GM21529 (cell line): ENCODE results near the gene ZBTB9.

Experiments used
- ATAC-seq: cut with Tn5 transposase; IDR thresholded peaks from one replicate; pipeline ENCODE4 v1.9.1; 2021; ENCODE audit not compliant: unreplicated experiment

ZBTB9 gene

DNA sequence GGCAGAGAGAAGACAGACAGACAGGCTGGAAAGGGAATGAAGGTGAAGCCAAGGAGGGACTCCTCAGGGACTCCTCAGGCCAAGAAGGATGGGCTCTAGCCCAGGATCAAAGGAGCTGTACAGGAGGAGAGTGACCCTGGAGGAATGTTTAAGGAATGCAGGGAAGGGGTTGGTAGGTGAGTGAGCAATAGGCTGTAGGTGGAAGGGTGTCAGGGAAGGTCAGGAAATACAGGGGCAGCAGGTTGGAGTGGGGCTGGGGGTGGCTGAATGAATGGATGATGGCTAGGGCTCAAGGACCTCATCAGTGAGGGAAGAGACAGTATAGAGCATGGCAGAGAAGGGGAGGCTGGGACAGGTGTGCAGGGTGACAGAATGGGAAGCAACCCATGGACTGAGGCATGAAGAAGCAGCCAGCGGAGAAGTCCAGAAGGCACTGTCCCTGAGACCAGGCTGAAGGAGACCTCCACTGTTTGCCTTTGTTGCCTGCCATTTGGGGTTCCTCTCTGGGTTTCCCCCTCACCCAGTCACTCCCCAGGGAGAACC is 21.3 kb upstream of the ZBTB9 start:
- no peak for ATAC-seq

DNA sequence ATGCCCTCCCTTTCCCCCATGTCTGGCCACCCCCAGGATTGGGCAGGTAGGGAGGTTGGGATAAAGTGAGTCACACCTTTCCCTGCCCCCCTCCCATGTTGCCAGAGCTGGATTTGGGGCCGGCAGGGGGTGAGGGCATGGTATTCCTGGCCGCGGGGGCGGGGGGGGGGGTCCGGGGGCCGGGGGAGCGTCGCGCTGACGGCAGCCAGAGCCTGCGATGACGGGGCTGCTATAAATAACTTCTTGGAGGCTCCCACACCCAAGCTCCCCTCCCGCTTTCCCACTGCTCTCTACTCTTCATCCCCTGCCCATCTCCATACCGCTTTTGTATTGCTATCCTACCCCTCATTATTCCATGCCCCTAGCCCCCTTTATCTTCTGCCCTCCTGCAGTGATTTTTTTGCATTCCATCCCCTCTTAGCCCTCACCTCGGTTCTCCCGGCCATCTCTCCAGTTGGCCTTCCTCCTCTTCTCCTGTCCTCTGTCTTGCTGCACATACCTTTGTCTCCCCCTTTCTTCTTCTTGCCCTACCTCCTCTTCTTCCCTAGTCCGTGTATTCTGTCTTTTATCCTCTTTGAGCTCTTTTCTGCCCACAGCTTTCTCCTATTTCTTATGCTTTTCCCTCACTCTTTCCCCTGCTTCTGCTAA is 20.7 kb upstream of the ZBTB9 start:
- ATAC-seq, result no peak

DNA sequence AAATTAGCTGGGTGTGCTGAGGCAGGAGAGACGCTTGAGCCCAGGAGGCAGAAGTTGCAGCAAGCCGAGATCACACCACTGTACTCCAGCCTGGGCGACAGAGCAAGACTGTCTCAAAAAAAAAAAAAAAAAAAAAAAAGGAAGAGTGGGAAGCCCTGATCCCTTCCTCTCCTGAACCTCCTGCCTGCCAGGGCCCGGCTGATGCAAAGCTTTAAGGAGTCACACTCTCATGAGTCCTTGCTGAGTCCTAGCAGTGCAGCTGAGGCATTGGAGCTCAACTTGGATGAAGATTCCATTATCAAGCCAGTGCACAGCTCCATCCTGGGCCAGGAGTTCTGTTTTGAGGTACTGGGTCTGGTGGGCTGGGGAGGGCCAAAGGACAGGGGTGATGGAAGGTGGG is 19.4 kb upstream of the ZBTB9 start:
- ATAC-seq, result no peak

DNA sequence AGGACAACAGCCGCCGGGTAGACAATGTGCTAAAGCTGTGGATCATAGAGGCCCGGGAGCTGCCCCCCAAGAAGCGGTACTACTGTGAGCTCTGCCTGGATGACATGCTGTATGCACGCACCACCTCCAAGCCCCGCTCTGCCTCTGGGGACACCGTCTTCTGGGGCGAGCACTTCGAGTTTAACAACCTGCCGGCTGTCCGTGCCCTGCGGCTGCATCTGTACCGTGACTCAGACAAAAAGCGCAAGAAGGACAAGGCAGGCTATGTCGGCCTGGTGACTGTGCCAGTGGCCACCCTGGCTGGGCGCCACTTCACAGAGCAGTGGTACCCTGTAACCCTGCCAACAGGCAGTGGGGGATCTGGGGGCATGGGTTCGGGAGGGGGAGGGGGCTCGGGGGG is 16.7 kb upstream of the ZBTB9 start:
- no peak for ATAC-seq

GRCh38 chr6:33438978-33439594 is 15.3 kb upstream of the ZBTB9 start:
- no peak for ATAC-seq

- ATAC-seq, result no peak
These were observed 14.3 kb upstream of the ZBTB9 start for GRCh38 chr6:33439956-33440648.

GRCh38 chr6:33440649-33441309 is 13.6 kb upstream of the ZBTB9 start:
- ATAC-seq, result no peak

- no peak for ATAC-seq
These were observed 12.9 kb upstream of the ZBTB9 start for GRCh38 chr6:33441457-33441856.

GRCh38 chr6:33442283-33442682 is 12.1 kb upstream of the ZBTB9 start:
- no peak for ATAC-seq

GRCh38 chr6:33443025-33443424 is 11.4 kb upstream of the ZBTB9 start:
- no peak for ATAC-seq

DNA sequence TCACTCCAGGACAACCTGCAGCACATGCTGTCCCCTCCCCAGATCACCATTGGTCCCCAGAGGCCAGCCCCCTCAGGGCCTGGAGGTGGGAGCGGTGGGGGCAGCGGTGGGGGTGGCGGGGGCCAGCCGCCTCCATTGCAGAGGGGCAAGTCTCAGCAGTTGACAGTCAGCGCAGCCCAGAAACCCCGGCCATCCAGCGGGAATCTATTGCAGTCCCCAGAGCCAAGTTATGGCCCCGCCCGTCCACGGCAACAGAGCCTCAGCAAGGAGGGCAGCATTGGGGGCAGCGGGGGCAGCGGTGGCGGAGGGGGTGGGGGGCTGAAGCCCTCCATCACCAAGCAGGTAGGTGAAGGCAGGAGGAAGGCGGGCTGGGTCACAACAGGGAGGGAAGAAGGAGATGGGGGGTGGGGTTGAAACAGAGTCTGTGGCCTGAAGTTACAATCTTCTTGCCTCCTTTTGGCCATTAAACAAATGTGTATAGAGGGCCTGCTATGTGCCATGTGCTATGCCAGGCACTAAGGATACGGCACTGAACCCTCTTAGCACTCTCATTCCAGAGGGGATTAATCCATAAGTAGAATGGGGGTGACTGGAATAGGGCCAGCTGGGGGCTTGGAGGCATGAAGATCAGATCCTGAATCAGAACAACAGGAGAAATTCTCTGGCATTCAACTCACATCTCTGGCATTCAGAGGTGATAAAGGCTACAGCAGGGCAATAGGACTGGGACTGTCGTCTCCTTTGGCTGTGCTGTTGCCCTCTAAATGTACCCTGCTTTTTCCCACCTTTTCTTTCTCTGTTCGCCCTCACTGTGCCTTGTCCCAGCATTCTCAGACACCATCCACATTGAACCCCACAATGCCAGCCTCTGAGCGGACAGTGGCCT is 10.5 kb upstream of the ZBTB9 start:
- ATAC-seq, result no peak

DNA sequence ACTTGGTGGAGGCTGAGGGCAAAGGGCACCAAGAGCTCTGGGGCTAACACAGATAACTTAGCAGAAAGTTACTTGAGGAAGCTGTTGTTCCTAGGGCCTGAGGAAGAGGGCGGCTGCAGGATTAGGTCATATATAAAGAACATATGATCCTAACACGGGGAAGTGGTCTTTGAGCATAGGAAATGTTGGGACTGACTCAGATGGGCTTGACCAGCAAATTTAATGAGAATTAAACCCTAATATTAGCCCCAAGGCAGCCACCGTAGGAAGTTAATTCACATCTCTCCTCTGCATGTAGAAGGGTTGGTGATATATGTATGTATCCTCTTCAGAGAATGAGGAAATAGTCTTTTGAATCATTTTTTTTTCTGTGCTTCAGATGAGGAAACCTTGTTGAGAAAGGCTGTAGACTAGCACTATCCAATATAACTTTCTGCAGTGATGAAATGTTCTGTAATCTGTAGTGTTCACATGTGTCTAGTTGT is 9.2 kb upstream of the ZBTB9 start:
- no peak for ATAC-seq

- ATAC-seq, result no peak
These were observed 8.0 kb upstream of the ZBTB9 start for GRCh38 chr6:33446356-33446755.

DNA sequence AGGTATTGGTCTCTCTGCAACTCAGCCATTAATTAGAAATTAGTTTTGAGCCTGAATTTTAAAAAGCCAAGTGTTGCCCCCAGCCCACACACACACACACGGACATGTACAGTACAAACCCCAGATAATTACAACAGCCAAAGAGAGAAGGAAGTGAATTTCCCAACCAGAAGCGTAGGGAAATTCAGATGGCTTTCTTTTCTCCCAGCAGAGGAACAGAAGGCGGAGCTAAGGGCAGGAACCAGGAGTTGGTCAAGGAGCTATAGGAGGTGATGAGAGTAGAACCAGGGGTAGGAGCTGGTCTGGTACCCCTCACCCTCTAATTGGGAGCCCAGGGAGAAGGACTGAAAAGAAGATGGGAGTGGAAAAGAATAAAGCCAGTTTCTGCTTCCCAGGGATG is 3.9 kb upstream of the ZBTB9 start:
- no peak for ATAC-seq

- ATAC-seq, result no peak
These were observed 2.8 kb upstream of the ZBTB9 start for GRCh38 chr6:33451606-33452005.

DNA sequence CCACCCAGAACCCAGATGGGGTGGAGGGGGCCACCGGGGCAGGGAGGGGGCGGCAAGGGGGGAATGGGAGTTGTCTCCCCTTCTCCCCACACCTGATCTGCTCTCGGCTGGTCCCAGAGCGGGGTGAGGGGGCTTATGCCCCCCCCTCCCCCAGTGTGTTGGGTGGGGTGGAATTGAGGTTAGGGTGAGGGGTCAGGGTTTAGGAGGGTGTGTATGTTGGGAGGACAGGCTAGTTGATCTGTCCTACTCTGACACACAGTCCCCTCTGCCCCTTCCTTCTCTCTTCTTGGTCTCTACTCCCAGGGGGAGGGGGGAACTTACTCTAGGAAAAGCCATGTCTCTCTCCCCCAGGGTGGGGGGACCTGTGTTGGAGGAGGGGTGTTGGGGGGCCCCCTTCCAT is 1.9 kb upstream of the ZBTB9 start:
- ATAC-seq, result no peak

DNA sequence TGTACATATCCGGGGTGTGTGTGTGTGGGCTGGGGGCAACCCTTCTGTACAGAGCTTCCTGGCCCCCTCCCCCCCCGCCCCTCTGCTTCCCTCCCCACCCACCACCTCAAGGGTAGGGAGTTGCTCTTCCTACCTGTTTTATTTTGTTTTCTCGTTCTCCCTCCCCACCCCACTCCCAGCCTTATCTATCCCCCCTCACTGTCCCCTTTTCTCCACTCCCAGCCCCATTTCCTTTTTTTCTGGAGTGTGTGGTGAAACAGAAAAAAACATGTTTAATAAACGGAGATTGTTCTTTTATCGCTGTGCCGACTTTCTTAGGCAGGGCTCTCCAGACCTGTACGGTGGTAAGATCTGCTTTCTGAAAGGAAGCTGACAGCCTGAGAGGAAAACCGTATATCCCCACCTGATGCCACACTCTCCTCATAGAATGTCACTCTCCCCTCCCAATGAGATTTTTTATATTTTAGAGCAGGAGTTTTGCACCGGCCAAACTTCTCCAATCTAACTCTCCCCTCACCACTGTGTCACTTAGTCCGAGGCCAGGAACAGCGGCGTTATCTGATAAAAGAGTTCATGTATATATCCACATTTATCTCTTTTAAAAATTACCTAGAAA is 875 bp upstream of the ZBTB9 start:
- ATAC-seq, result no peak

DNA sequence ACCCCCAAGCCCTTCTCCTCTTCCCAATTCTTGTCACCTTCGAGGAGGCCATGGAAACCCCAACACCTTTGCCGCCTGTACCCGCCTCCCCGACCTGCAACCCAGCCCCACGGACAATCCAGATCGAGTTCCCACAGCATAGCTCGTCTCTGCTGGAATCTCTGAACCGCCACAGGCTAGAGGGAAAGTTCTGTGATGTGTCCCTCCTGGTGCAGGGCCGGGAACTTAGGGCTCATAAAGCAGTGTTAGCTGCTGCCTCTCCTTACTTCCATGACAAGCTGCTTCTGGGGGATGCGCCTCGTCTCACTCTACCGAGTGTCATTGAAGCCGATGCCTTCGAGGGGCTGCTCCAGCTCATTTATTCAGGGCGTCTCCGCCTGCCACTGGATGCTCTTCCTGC is 675 bp downstream of the ZBTB9 start:
- ATAC-seq, result no peak

DNA sequence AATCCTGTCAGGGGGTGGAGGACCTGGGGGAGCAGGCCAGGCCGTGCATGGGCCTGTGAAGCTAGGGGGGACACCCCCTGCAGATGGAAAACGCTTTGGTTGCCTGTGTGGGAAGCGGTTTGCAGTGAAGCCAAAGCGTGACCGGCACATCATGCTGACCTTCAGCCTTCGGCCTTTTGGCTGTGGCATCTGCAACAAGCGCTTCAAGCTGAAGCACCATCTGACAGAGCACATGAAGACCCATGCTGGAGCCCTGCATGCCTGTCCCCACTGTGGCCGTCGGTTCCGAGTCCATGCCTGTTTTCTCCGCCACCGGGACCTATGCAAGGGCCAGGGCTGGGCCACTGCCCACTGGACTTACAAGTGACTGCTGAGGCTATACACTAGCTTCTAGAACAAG is 1.8 kb downstream of the ZBTB9 start:
- ATAC-seq, result no peak

DNA sequence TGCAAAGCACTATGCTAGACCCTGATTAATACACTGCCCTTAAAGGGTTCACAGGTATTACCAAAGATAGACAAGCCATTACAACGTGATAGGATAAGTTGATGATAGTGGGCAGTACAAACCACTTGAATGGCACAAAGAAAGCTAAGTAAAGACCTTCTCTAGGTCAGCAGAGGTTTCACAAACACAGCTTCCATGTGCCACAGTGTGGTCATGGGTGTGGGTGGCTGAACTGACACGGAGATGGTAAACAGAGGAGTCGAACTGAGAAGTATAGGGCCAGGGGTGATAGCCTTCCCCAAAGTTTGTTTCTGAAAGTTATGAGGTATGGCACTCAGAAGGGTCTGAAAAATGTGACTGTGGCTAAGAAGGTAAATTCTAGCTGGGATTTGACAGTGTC is 4.3 kb downstream of the ZBTB9 start:
- ATAC-seq, result no peak
